GM23338 (cell line): ENCODE measurements around the gene TBC1D2B. TPM values are rescaled to one million over a fixed set of nuclear protein-coding genes. Genes with fewer than 3 reads are reported as not detected.
A peak's percentile ranks its signal among the peaks of the same experiment; 100 is the strongest.

ENCODE experiments used
- ATAC-seq: fragments of 200-7000 bp; cut with Tn5 transposase; 3 replicates; pipeline ENCODE4 v1.9.1; 2020
- DNase-seq: peaks from one replicate; pipeline ENCODE4 v3.0.0-alpha.2; 2015; ENCODE audit warnings: low spot score
- H2AFZ ChIP-seq: fragments of 200-600 bp; sonication (generic); 2 replicates; pipeline ENCODE4 v1.8.0; 2016; ENCODE audit warnings: antibody characterized with exemption, mild to moderate bottlenecking, moderate library complexity
- H3F3A ChIP-seq: fragments of 200-600 bp; sonication (generic); replicated peaks from 2 replicates; pipeline ENCODE4 v1.8.0; 2017; ENCODE audit warnings: antibody characterized with exemption, mixed run types, low read depth
- H3K27ac ChIP-seq: fragments of 200-600 bp; sonication (generic); 2 replicates; pipeline ENCODE4 v1.6.1; 2016; ENCODE audit warnings: low read depth
- H3K27me3 ChIP-seq: fragments of 200-600 bp; sonication (generic); 2 replicates; pipeline ENCODE4 v1.8.0; 2016; ENCODE audit warnings: mild to moderate bottlenecking, mixed run types, moderate library complexity; ENCODE audit not compliant: insufficient read depth
- H3K36me3 ChIP-seq: fragments of 200-600 bp; sonication (generic); 2 replicates; pipeline ENCODE4 v1.8.0; 2016; ENCODE audit warnings: mild to moderate bottlenecking; ENCODE audit not compliant: insufficient read depth
- H3K4me1 ChIP-seq: fragments of 200-600 bp; sonication (generic); 2 replicates; pipeline ENCODE4 v1.8.0; 2016; ENCODE audit warnings: mild to moderate bottlenecking, moderate library complexity; ENCODE audit not compliant: insufficient read depth
- H3K4me2 ChIP-seq: fragments of 200-600 bp; sonication (generic); 2 replicates; pipeline ENCODE4 v1.7.1; 2017; ENCODE audit warnings: mixed run types
- H3K4me3 ChIP-seq: fragments of 200-600 bp; sonication (generic); 2 replicates; pipeline ENCODE4 v1.6.1; 2016; ENCODE audit warnings: mixed run types
- H3K79me2 ChIP-seq: fragments of 200-600 bp; sonication (generic); replicated peaks from 2 replicates; pipeline ENCODE4 v1.8.0; 2017; ENCODE audit warnings: mild to moderate bottlenecking; ENCODE audit not compliant: insufficient read depth
- H3K9me2 ChIP-seq: fragments of 200-600 bp; sonication (generic); 2 replicates; pipeline ENCODE4 v1.8.0; 2017; ENCODE audit not compliant: insufficient read depth
- H4K20me1 ChIP-seq: fragments of 200-600 bp; sonication (generic); replicated peaks from 2 replicates; pipeline ENCODE4 v1.8.0; 2017; ENCODE audit warnings: mild to moderate bottlenecking; ENCODE audit not compliant: insufficient read depth
- H3K27ac Mint-ChIP-seq: 2 replicates; pipeline ENCODE4 v1.8.0; 2020; ENCODE audit warnings: inconsistent platforms, mild to moderate bottlenecking, moderate library complexity, mixed read lengths
- H3K27me3 Mint-ChIP-seq: 3 replicates; pipeline ENCODE4 v1.8.0; 2022; ENCODE audit warnings: low read depth, mild to moderate bottlenecking, moderate library complexity, mixed read lengths, inconsistent platforms; ENCODE audit not compliant: insufficient read depth, poor library complexity
- H3K36me3 Mint-ChIP-seq: 3 replicates; pipeline ENCODE4 v1.8.0; 2021; ENCODE audit warnings: low read depth, mild to moderate bottlenecking, inconsistent platforms, moderate library complexity, mixed read lengths
- H3K4me1 Mint-ChIP-seq: 3 replicates; pipeline ENCODE4 v1.8.0; 2020; ENCODE audit warnings: mild to moderate bottlenecking, inconsistent platforms, mixed read lengths
- H3K4me3 Mint-ChIP-seq: 3 replicates; pipeline ENCODE4 v1.8.0; 2021; ENCODE audit warnings: moderate library complexity, mild to moderate bottlenecking, inconsistent platforms, mixed read lengths
- H3K9me3 Mint-ChIP-seq: 3 replicates; pipeline ENCODE4 v1.8.0; 2020; ENCODE audit warnings: moderate library complexity, mild to moderate bottlenecking, inconsistent platforms, mixed read lengths
- REST ChIP-seq: IDR thresholded peaks from one replicate; pipeline ENCODE4 v1.6.1; 2018; ENCODE audit warnings: antibody characterized with exemption; ENCODE audit not compliant: unreplicated experiment
- STAT1 ChIP-seq: IDR thresholded peaks from one replicate; pipeline ENCODE4 v1.6.1; 2016; ENCODE audit warnings: antibody characterized with exemption; ENCODE audit not compliant: unreplicated experiment
- ZNF114 ChIP-seq: fragments of 250-450 bp; sonication (Bioruptor Pico); IDR thresholded peaks from 2 replicates; pipeline ENCODE4 v1.5.0; 2020; ENCODE audit warnings: mild to moderate bottlenecking, moderate library complexity
- ZNF462 ChIP-seq: fragments of 250-450 bp; sonication (Bioruptor Pico); IDR thresholded peaks from 2 replicates; pipeline ENCODE4 v1.5.0; 2020; ENCODE audit warnings: mild to moderate bottlenecking, moderate library complexity
- polyA plus RNA-seq: library from polyadenylated mRNA; unstranded; fragments of >200 nt; fragmentation: Nextera tagmentation; extraction: Ambion mirVana; gene quantifications from 2 replicates; pipeline ENCODE4 v1.2.1, GENCODE V29; 2016
- total RNA-seq: library from RNA; depleted of rRNA; stranded (reverse); fragments of >200 nt; shearing (Covaris generic); gene quantifications from 2 replicates; pipeline ENCODE4 v1.2.3, GENCODE V29; 2014

Gene TBC1D2B
- total and polyA plus RNA-seq, 2 experiments from 2014 or later = 3.6 to 17.8 TPM

GRCh38 chr15:78083687-78084448 is 6.4 kb upstream of the TBC1D2B start:
- no peak for TF ChIP-seq ZNF114 (CRISPR knock-in tag)
- no peak for TF ChIP-seq STAT1
- no peak for TF ChIP-seq REST
- no peak for TF ChIP-seq ZNF462
- H3K27me3 ChIP-seq = no peaks in the 10 kb centered on the region
- H3K9me3 Mint-ChIP-seq = no peaks in the 10 kb centered on the region; the same call in 2 of the 3 replicates
- H3K27ac ChIP-seq = no peak overlapping the region
- H3K36me3 Mint-ChIP-seq = no peaks in the 10 kb centered on the region
- no peaks in the 10 kb centered on the region for H4K20me1 ChIP-seq
- H2AFZ ChIP-seq = 0 out of 2 replicates have a peak overlapping the region, but pooled peaks have one; percentile 18
- DNase-seq (no peak), ATAC-seq (peak; percentile 20)
- H3K4me1 Mint-ChIP-seq = peaks cover 4% of the 10 kb centered on the region; the same call in 2 of the 3 replicates
- H3K36me3 ChIP-seq = no peaks in the 10 kb centered on the region
- H3K4me3 ChIP-seq = no peak overlapping the region
- no peak overlapping the region for H3K4me3 Mint-ChIP-seq
- peaks cover 10% of the 10 kb centered on the region for H3K27me3 Mint-ChIP-seq
- no peaks in the 10 kb centered on the region for H3K4me1 ChIP-seq
- H3K27ac Mint-ChIP-seq = no peak overlapping the region
- H3K4me2 ChIP-seq = no peak overlapping the region
- H3F3A ChIP-seq = no peaks in the 10 kb centered on the region
- no peaks in the 10 kb centered on the region for H3K79me2 ChIP-seq
- no peaks in the 10 kb centered on the region for H3K9me2 ChIP-seq
